ENCODE data around the gene GPAM.
"Not testable (repeated sequence)": the region's sequence is repeated elsewhere in the genome, so short reads cannot be mapped to it uniquely, and the experiment has no call there.

The GPAM gene, protein sequence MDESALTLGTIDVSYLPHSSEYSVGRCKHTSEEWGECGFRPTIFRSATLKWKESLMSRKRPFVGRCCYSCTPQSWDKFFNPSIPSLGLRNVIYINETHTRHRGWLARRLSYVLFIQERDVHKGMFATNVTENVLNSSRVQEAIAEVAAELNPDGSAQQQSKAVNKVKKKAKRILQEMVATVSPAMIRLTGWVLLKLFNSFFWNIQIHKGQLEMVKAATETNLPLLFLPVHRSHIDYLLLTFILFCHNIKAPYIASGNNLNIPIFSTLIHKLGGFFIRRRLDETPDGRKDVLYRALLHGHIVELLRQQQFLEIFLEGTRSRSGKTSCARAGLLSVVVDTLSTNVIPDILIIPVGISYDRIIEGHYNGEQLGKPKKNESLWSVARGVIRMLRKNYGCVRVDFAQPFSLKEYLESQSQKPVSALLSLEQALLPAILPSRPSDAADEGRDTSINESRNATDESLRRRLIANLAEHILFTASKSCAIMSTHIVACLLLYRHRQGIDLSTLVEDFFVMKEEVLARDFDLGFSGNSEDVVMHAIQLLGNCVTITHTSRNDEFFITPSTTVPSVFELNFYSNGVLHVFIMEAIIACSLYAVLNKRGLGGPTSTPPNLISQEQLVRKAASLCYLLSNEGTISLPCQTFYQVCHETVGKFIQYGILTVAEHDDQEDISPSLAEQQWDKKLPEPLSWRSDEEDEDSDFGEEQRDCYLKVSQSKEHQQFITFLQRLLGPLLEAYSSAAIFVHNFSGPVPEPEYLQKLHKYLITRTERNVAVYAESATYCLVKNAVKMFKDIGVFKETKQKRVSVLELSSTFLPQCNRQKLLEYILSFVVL

DNA sequence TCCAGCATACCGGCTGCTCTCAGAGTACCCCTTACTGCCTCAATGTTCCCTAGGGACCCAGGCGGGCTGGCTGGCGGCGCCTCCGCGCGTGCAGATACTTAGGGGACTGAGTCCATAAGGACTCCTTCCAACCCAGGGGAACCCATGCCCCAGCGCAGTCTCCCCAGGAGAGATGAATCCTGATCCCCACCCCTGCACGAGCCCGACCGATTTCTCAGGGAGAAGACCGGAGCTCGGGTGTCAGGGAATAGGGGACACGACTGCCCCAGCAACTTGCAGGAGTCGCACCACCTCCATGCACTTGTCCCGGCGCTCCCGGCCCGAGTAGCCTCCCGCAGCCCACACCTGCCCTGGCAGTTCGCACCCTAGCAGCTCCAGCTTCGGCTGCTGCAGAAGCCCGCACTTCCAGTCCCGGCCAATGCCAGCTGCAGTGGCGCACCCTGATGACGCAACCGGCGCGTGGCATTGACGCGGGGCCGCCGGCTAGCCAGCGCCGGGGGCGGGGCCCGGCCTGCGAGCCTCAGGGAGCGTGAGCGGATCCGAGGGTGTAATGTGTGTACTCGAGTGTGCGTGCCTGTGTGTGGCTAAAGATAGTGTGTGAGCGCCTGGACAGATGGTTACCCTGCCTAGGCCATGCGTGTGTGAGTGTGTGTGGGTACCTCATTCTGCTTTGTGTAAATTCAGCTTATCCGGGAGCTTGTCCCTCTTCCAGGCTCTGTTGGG lies at the start of gene GPAM:
TSS of gene GPAM (minus strand) at position 437 of the 723 bp plus-strand sequence. CDS start 1,981 bp downstream, outside the sequence.
- peak; percentile 94 for DNase-seq

DNA sequence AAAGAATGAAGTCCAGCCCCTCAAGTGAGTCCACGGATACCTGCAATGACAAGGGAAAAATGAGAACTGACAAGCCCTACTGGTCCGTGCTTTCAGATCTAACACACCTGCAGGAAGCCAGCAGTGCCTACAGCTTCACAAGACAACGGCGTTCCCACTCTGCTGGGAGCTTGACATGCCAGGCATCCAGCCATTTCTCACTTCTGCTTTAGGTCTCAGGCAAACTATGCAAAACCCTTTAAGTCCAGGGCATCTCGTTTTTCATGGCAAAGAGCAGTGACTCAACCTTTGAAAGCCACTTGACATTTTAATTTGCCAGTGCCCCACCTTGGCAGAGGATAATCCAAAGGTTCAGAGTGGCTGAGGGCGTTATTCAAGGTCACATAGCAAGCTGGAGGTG lies 49.1 kb upstream of the GPAM start:
- no peak for DNase-seq

DNA sequence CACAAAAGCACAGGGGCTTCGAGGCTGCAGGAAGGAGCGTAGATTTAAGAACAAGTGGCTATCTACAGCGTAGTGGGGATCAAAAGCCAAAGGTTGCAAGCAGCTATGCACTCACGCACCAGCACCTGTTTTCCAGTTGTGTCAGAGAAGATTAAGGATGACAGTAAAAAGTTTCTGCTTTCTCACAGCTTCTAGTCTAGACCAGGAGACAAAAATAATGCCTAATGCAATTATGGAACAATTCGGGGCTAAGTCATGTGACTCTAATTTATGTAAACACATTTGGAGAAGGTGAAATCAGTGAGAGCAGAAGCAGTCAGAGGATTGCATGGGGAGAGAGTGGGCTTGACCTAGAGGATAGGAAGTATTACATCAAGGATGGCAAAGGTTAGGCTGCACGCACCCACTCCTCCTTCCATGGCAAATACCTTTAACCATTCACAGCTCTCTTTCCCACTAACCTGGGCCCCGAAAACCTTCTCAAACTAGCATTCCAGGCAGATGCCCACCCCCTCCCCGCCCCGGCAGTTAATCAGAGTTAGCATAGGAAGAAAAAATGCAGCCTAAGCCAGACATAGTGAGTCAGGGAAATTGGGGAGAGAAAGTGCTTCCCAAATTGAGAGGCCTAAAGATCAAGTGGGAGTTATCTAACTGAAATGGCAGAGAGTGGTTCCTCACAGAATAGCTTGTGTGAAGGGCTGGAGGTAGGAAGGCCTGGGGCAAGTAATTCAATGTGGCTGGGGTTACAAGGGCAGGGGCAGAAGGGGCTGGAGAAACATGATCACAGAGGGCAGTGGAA lies 48.2 kb upstream of the GPAM start:
- DNase-seq: no peak

DNA sequence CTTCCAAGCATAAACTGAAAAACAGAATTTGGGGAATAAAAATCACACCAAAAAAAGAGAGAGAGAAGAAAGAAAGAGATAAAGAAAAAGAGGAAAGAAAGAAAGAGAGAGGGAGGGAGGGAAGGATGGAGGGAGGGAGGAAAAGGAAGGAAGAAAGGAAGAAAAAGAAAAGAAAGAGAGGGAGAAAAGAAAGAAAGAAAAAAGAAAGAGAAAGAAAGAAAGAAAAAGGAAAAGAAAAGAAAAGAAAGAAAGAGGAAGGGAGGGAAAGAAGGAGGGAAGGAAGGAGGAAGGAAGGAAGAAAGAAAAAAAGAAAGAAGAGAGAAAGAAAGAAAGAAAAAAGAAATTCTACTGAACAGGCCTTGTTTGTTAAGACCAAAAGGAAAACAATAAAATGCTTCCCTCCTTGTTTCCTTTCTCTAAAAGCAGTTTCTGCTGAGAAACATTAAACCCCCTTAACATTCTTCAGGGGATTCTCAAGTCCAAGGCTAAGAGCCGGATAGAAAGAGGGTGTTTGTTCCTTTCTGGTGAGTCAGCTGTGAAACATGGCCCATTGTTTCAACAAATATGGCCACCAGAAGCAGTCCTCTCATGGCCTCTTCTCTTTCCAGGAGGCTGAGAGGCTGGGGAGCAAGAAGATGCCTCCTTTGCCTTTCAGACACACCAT lies 46.9 kb upstream of the GPAM start:
- DNase-seq: no peak

DNA sequence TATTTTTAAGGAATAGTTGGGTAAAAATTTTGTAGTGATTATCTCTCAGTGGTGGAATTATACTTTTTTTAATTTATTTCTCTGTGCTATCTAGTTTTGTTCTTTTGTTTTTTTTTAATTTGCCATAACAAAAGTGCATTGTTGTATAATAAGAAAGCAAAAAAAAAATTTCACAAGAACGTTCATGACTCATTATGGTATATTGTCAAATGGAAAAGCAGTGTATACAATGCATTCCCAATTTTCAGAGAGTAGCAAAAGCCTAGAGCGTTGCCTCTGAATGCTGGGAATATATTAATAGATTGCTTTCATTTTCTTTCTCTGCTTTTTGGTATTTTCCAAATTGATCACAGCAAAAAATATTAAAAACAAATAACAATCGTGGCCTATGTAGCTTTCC lies 46.3 kb upstream of the GPAM start:
- no peak for DNase-seq

DNA sequence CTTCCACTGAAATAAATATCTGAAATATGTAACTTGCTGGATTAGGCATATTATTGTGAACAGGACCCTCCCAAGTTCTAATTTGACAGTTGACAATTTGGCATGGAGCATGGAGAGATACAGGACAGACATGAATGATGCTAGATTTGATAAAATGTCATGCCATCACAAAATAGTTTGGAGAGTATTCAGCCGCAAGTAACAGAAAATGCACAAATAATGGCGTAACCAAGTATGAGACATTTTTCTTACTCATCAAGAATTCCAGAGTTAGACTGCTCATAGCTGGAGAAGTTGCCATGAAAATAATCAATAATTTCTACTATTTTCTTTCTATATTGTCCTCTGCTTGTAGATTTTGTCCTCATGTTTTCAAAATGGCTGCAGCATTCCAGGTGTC lies 45.5 kb upstream of the GPAM start:
- DNase-seq: no peak

DNA sequence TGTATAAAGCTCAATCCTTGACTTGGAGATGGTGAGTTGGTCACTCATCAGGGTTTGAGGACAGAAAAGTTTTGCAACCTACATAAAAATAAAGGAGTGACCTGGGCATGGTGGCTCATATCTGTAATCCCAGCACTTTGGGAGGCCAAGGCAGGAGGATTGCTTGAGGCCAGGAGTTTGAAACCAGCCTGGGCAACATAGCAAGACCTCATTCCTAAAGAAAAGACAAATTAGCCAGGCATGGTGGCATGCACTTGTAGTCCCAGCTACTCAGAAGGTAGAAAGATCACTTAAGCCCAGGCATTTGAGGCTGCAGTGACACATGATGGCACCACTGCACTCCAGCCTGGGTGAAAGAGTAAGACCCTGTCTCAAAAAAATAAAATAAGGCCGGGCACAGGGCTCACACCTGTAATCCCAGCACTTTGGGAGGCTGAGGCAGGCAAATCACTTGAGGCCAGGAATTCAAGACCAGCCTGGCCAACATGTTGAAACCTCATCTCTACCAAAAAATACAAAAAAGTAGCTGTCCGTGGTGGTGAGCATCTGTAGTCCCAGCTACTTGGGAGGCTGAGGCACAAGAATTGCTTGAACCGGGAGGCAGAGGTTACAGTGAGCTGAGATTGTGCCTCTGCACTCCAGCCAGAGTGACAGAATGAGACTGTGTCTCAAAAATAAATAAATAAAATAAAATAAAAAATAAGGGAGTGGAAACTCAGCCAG lies 45.0 kb upstream of the GPAM start:
- DNase-seq: not testable (repeated sequence)

DNA sequence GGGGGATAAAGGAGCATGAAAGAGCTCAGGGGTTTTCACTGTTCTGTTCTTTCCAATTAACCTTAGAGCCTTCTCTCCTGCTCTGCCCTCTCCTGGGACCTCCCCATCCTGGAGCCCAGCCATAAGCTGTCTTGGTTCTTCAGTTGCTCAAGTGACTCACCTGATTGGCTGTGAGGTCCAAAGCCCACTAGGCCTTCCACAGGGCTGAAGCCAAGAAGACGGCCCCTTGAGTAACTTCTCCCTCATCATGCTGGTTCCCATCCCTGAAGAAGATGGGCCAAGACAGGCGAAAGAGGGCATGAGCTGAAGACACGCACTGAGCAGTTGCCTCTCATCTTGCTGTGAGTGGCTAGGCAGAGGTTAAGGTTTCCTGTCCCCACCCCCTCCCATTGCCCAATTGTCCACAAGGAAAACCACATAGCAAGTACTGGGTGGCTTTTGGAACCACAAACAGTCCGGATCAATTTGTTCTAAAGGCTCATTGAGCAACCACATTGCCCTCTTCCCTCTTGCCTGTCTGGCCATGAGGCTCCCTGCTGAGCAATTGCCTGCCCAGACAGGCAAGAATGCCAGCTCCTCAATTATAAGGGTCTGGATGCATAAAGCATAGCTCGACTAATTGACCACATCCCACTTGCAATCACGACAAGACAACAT lies 43.9 kb upstream of the GPAM start:
- DNase-seq: no peak

DNA sequence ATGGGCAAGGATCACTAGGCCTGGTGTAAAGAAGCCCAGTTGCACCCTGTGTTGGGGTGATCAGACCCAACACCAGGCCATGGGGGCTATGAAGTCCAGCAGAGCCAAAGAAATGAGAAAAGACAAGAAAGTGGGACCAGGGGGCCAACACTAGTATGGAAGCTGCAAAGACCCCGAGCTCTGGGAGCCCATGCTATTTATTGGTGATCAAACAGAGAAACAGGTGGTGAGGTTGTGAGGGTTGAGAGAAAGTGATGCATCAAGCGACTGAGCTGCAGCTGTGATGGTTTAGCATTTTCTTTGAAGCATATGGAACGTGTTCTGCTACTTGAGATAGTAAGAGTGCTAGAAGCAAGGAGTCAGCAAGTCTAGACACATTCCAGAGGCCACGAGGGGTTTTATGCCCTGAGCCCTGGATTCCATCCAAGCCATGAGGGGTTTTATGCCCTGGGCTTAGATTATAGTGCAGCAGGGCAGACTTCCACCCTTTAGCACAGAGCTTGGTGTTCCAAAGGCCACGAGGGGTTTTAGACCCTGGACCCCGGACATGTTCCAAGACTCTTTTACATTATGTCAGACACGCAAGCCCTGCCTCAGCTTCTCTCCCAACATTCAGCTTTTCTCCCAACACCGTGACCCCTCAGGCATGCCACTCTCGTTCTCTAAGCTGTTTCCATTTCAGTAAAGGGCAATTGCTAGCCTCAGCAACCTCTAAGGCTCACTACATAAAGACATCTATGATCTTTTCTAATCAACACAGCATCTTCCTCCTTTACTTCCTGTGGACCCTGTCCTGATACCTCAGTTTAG lies 43.1 kb upstream of the GPAM start:
- no peak for DNase-seq

DNA sequence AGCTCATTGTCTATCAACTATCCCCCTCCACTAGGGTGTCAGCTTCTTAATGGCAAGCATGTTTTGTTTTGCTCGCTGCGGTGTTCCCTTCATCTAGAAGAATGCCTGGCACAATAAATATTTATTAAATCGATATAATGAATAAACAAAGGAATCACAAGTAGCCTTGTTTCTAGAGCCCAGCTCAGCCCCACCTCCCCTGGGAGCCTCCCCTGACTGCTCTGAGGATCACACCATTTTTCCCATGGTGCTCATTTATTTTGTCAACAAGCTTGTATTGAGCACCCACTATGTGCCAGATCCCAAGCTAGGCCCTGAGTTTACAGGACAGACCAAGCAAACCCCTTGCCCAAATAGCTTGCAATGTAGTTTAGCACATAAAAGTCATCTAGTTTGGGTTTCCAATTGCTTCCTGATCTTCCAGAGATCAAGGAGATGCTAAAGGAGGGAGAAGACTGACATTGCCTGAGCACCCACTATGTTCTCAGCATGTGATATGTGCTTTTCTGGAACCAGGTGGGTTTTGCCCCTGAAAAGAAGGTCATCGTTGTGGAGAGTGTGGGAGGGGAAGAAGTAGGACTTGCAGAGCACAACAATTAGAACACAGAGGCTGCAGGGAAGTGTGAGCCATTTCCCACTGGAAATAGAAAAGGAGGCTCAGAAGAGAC lies 42.3 kb upstream of the GPAM start:
- DNase-seq: no peak

DNA sequence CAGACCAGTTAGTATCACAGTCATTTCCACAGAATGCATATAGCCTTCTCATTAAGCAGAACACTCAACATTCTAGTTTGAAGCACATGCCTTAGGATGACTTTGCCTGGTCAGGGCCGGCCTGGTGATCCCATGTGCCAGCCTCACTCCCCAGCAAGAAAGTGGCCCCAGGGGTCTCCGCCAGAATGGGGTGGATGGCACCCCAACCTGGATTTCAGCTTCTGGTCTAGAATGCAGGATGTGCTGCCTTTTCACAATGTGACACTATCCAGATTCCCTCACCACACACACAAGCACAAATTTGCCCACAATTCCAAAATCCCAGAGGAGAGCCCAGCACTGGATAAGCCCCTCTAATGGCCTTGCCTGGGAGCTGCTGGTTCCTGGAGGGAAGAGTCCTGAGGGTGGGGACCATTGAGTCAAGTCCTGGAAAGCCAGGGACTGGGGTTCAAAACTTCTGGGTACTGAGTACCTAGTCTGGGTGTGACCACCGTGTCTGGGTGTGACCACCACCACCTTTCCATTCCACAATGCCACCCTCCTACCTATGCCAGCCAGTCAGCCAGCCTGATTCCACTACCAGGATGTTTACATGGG lies 41.5 kb upstream of the GPAM start:
- no peak for DNase-seq

DNA sequence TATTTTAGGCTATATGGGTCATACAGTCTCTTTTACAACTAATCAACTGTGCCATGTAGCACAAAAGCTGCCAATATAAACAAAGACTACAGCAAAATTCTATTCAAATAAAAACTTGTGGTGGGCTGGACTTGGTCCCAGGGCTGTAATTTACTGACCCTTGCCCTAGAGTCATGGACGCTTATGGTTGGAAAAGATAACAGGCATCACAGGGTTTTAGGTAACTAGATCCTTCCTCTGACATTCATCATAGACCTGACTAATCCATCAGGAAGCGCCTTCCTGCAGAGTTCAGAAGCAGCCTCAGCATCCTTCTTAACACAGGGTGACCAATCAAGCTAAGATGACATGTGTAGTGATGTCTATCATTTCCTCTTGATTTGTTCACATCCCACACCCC lies 40.2 kb upstream of the GPAM start:
- no peak for DNase-seq

DNA sequence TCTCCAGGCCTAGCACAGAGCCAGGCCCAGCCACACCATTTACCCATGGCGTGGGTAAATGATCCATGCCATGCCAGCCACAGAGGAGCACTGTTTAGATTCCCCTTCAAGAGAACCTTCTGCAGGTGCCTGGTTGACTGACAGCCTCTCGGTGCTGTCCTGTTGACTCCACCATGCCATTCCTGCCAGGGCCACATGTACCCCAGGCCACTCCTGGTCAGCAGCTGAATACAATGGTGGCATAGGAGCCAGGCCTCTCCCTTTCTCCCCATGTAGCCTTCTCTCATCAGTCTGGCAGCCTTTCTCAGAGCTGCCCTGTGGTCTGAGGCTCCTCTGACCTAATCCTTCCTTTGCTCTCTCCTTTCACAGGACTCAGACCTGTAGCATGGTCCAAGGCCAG lies 39.2 kb upstream of the GPAM start:
- DNase-seq: no peak

DNA sequence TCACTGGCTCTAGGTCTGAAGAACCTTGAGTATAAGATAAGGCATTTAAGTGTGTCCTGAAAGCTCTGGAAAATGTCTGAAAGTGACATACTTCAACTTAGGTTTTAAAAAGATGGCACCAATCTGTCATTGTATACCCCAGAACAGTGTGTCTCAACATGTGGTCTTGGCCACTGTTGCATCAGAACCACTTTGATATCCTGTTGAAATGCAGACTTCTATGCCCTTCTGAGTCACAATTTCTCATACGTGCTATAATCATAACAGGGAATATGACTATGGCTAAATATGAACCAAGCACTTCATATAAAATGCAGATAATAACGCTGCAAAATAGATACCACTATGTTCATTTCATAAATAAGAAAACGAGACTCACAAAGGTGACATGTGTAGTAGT lies 38.0 kb upstream of the GPAM start:
- no peak for DNase-seq

DNA sequence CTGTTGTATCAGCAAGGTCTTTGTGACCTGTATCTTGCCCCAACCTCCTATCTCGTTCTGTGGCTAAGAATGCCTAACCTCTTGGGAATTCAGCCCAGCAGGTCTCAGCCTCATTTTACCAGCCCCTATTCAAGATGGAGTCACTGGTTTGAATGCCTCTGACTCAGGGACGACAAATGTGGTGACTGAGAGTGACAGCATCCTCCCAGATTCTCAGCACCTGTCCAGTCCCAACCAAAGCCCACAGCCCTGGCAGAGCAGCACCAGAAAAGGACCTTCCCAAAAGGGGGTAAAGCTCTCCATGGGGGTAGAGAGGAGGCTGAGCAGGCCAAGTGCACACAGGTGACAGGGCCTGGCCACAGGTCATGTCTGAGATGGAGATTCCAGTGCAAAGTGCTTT lies 35.4 kb upstream of the GPAM start:
- no peak for DNase-seq

DNA sequence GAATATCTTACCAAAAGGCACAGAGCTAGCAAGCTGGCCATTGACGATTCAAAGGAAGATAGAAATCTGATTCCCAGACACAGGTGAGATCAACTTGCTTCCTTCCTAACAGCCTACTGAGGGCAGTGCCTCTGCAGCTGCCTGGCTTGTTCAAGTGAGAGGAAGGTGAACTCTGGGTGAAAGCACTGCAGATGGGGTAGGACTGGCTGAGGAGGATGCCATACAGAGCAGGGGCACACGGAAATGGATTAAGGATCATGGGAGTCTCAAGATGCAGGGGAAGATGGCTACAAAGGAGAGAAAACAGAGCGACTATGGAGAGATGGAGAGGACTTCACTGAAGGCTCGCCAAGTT lies 34.4 kb upstream of the GPAM start:
- DNase-seq: no peak

DNA sequence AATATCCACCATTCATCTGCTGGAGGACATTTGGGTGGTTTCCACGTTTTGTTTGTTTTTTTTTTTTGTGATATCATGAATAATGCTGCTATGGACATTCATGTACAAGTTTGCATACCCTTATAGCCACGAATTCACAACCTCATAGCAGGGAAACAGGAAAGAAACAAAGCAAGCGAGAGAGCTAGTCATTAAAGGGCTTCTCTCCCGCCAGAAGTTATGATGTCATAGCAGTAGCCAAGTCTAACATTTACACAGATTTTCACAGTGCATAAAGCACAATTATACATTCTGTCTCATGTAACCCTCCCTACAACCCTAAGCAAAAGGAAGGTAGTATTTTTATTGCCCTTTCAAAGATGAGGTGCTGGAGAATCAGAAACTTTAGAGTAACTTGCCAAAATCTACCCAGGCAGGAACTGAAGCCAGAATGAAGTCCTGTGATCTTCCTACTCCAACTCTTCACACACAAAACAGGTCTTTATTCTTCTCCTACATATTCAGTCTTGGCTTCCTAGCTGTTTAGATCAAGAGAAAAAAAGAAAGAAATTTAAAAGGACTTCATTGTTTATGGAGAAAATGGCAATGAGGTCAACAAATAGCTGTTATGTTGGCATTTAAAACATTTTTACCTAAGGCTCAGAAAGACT lies 33.9 kb upstream of the GPAM start:
- DNase-seq: no peak

DNA sequence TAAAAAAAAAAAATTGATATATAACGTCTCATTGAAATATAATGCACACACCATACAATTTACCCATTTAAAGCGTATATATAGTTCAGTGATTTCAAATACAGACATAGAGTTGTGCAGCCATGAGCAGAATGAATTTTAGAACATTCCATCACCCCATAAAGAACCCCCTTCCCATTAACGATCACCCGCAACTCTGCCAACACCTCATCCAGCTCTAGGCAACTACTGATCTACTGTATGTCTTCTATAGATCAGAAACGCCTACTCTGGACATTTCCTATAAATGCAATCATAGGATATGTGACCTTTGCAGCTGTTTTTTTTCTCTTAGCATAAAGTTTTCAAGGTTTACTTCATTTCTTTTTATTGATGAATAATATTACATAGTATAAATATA lies 33.4 kb upstream of the GPAM start:
- no peak for DNase-seq

DNA sequence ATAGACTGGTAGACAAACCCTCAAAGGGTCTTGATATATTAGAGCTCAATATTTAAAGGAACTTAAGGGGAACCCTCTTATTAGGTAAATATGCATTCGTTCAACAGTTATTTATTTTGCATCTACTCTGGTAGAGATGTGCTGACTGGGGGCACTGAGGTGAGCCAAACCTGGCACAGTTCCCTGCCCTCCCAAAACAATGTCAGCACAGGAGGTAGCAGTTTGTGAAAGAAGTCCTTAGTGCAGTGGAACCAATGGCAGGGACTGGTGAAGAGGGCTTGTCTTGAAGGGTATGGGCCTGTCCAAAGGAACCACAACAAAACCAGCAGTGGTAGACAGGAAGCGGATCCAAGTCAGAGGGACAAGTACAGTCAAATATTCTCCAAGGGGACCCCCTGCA lies 32.6 kb upstream of the GPAM start:
- no peak for DNase-seq
